ENCODE results near the gene LRRC46.
A peak's percentile ranks its signal among the peaks of the same experiment; 100 is the strongest.

LRRC46 gene

GRCh38 chr17:47839071-47839470 lies 7.6 kb downstream of the LRRC46 start:
- DNase-seq (ENCODE audit: low read depth) = no peak
- TF ChIP-seq POLR2A (IDR thresholded peaks at IDR 0.05; ENCODE audit: extremely low read depth, insufficient read length) (no peak), MAX (IDR thresholded peaks at IDR 0.05; ENCODE audit: low read depth, low read length) (no peak), CTCF (IDR thresholded peaks at IDR 0.05; ENCODE audit: low read depth, low read length) (no peak), MYC (IDR thresholded peaks at IDR 0.05; ENCODE audit: low read depth, low read length) (no peak)

GRCh38 chr17:47840001-47840741 lies 8.7 kb downstream of the LRRC46 start:
- no peak for DNase-seq (ENCODE audit: low read depth)
- TF ChIP-seq MYC (IDR thresholded peaks at IDR 0.05; ENCODE audit: low read depth, low read length) = no peak
- TF ChIP-seq CTCF (IDR thresholded peaks at IDR 0.05; ENCODE audit: low read depth, low read length) = no peak
- TF ChIP-seq MAX (IDR thresholded peaks at IDR 0.05; ENCODE audit: low read depth, low read length) = no peak
- no peak for TF ChIP-seq POLR2A (IDR thresholded peaks at IDR 0.05; ENCODE audit: extremely low read depth, insufficient read length)
- peak overlapping the region; percentile 74 for H3K4me3 ChIP-seq (ENCODE audit: low read depth, low read length)

More at GRCh38 chr17:47839071-47839470, 7.6 kb downstream of the LRRC46 start:
- no peak overlapping the region for H3K4me3 ChIP-seq (ENCODE audit: low read depth, low read length)

- peak; percentile 87 for DNase-seq (ENCODE audit: low read depth)
- peak; percentile 77 for TF ChIP-seq CTCF (IDR thresholded peaks at IDR 0.05; ENCODE audit: low read depth, low read length)
- peak; percentile 67; the same call in 1 of the 2 replicates for TF ChIP-seq MAX (IDR thresholded peaks at IDR 0.05; ENCODE audit: low read depth, low read length)
- peak; percentile 60 for TF ChIP-seq POLR2A (IDR thresholded peaks at IDR 0.05; ENCODE audit: extremely low read depth, insufficient read length)
- peak; percentile 70 for TF ChIP-seq MYC (IDR thresholded peaks at IDR 0.05; ENCODE audit: low read depth, low read length)
Measured at GRCh38 chr17:47840742-47841487, 9.4 kb downstream of the LRRC46 start, which contains the start of gene SCRN2. Gene SCRN2, minus strand, starts transcription at chr17:47841273. Its CDS starts 430 bp downstream, at chr17:47840843.

GRCh38 chr17:47841488-47842291 lies 10.2 kb downstream of the LRRC46 start:
- peak overlapping the region; percentile 74 for H3K4me3 ChIP-seq (ENCODE audit: low read depth, low read length)
- DNase-seq (ENCODE audit: low read depth) = no peak
- no peak for TF ChIP-seq POLR2A (IDR thresholded peaks at IDR 0.05; ENCODE audit: extremely low read depth, insufficient read length)
- TF ChIP-seq CTCF (IDR thresholded peaks at IDR 0.05; ENCODE audit: low read depth, low read length) = no peak
- TF ChIP-seq MYC (IDR thresholded peaks at IDR 0.05; ENCODE audit: low read depth, low read length) = no peak
- TF ChIP-seq MAX (IDR thresholded peaks at IDR 0.05; ENCODE audit: low read depth, low read length) = no peak

More at GRCh38 chr17:47840742-47841487, 9.4 kb downstream of the LRRC46 start, which contains the start of gene SCRN2:
- peak within 1 kb of the TSS; percentile 74 for H3K4me3 ChIP-seq (ENCODE audit: low read depth, low read length)

GRCh38 chr17:47843391-47843730 lies 11.9 kb downstream of the LRRC46 start:
- no peak for DNase-seq (ENCODE audit: low read depth)
- TF ChIP-seq POLR2A (IDR thresholded peaks at IDR 0.05; ENCODE audit: extremely low read depth, insufficient read length) (no peak), CTCF (IDR thresholded peaks at IDR 0.05; ENCODE audit: low read depth, low read length) (no peak), MYC (IDR thresholded peaks at IDR 0.05; ENCODE audit: low read depth, low read length) (no peak), MAX (IDR thresholded peaks at IDR 0.05; ENCODE audit: low read depth, low read length) (no peak)
- no peak overlapping the region for H3K4me3 ChIP-seq (ENCODE audit: low read depth, low read length)

Data from NB4 (cell line).